Right atrium auricular region (tissue), 2 donors: ENCODE measurements around the gene ROBO2. TPM values are rescaled to one million over a fixed set of nuclear protein-coding genes. Genes with fewer than 3 reads are reported as not detected.

Source experiments
- DNase-seq: peaks from one replicate; pipeline ENCODE4 v3.0.0-alpha.2; 2019; ENCODE audit warnings: low spot score
- H3K27ac ChIP-seq, 2 donors: fragments of 200-600 bp; sonication (generic); 1 replicate in 1 of 2; 2 replicates in 1 of 2; pipeline ENCODE4 v1.5.1; 2016 to 2019
- H3K27me3 ChIP-seq, 2 donors: fragments of 200-600 bp; sonication (generic); one replicate each; pipeline versions ENCODE4 v1.5.1 to v1.6.0; 2017 to 2019
- H3K36me3 ChIP-seq: fragments of 200-600 bp; sonication (generic); one replicate; pipeline ENCODE4 v1.5.1; 2016
- H3K4me1 ChIP-seq, 2 donors: fragments of 200-600 bp; sonication (generic); one replicate each; pipeline versions ENCODE4 v1.5.1 to v1.6.0; 2017 to 2019
- H3K4me3 ChIP-seq, 2 donors: fragments of 200-600 bp; sonication (generic); 1 replicate in 1 of 2; 2 replicates in 1 of 2; pipeline ENCODE4 v1.5.1; 2017 to 2019; ENCODE audit warnings: mild to moderate bottlenecking in 1 of 2, moderate library complexity in 1 of 2
- H3K9me3 ChIP-seq, 2 donors: fragments of 200-600 bp; sonication (generic); one replicate each; pipeline ENCODE4 v1.5.1; 2019
- CTCF ChIP-seq, 2 donors: fragments of 200-600 bp; sonication (generic); IDR thresholded peaks; one replicate each; pipeline ENCODE4 v1.5.1; 2019; ENCODE audit warnings: antibody characterized with exemption in 2 of 2
- total RNA-seq, 2 donors: library from RNA; depleted of rRNA; stranded (reverse); fragments of >200 nt; gene quantifications; one replicate each; pipeline ENCODE4 v1.1.0, GENCODE V29; 2016

Gene ROBO2
- total RNA-seq, 2 donors from 2014 or later, result 2.5 TPM; not detected in 1

- H3K9me3 ChIP-seq, result no peaks in the 10 kb centered on the region
- H3K4me1 ChIP-seq, result no peaks in the 10 kb centered on the region
- H3K4me3 ChIP-seq, result no peak overlapping the region
- H3K27me3 ChIP-seq, result no peaks in the 10 kb centered on the region
- no peaks in the 10 kb centered on the region for H3K36me3 ChIP-seq
- DNase-seq, result no peak
- no peak for TF ChIP-seq CTCF (IDR thresholded peaks at IDR 0.05)
- no peak overlapping the region for H3K27ac ChIP-seq
Observed at GRCh38 chr3:77362936-77363335, 323.0 kb downstream of the ROBO2 start.

GRCh38 chr3:77365152-77365551 lies 325.3 kb downstream of the ROBO2 start:
- Histone ChIP-seq H3K9me3 (no peaks in the 10 kb centered on the region), H3K36me3 (no peaks in the 10 kb centered on the region), H3K27me3 (no peaks in the 10 kb centered on the region), H3K27ac (no peak overlapping the region), H3K4me3 (no peak overlapping the region), H3K4me1 (no peaks in the 10 kb centered on the region)
- DNase-seq, result no peak
- no peak for TF ChIP-seq CTCF (IDR thresholded peaks at IDR 0.05)

- Histone ChIP-seq H3K36me3 (no peaks in the 10 kb centered on the region), H3K27me3 (no peaks in the 10 kb centered on the region), H3K9me3 (no peaks in the 10 kb centered on the region), H3K27ac (no peak overlapping the region), H3K4me1 (no peaks in the 10 kb centered on the region), H3K4me3 (no peak overlapping the region)
- no peak for DNase-seq
- TF ChIP-seq CTCF (IDR thresholded peaks at IDR 0.05), result no peak
Observed at GRCh38 chr3:77370413-77370812, 330.5 kb downstream of the ROBO2 start.

- TF ChIP-seq CTCF (IDR thresholded peaks at IDR 0.05), result no peak
- Histone ChIP-seq H3K36me3 (no peaks in the 10 kb centered on the region), H3K27me3 (no peaks in the 10 kb centered on the region), H3K27ac (no peak overlapping the region), H3K4me3 (no peak overlapping the region), H3K9me3 (no peaks in the 10 kb centered on the region), H3K4me1 (no peaks in the 10 kb centered on the region)
- DNase-seq, result no peak
Observed at GRCh38 chr3:77372018-77372417, 332.1 kb downstream of the ROBO2 start.

- no peaks in the 10 kb centered on the region for H3K4me1 ChIP-seq
- H3K9me3 ChIP-seq, result no peaks in the 10 kb centered on the region
- H3K36me3 ChIP-seq, result no peaks in the 10 kb centered on the region
- H3K27ac ChIP-seq, result no peak overlapping the region
- no peak overlapping the region for H3K4me3 ChIP-seq
- no peaks in the 10 kb centered on the region for H3K27me3 ChIP-seq
- no peak for DNase-seq
- TF ChIP-seq CTCF (IDR thresholded peaks at IDR 0.05), result no peak
Observed at GRCh38 chr3:77372634-77373346, 332.9 kb downstream of the ROBO2 start.

- Histone ChIP-seq H3K9me3 (no peaks in the 10 kb centered on the region), H3K27me3 (no peaks in the 10 kb centered on the region), H3K4me1 (no peaks in the 10 kb centered on the region), H3K36me3 (no peaks in the 10 kb centered on the region), H3K27ac (no peak overlapping the region), H3K4me3 (no peak overlapping the region)
- no peak for TF ChIP-seq CTCF (IDR thresholded peaks at IDR 0.05)
- DNase-seq, result no peak
Observed at GRCh38 chr3:77373619-77374018, 333.7 kb downstream of the ROBO2 start.
